ENCODE data around the gene ZNF583.

DNA sequence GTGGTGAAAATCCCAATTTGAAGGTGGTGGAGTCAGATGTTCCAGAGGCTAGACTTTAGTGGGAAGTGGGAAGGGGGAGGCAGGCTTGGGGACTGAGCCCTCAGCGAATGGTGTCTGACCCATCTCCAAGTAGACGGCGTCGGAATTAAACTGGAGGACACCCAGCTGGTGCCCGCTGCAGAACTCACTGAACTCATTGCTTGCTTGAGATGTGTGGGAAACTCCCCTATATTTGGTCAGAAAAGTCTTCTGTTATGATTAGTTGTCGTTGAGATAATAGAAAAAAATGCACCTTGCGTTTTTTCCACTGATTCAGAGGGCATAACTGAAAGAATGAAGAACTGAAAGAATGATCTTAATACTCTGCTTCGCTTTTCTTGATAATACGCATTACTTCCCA is 871 bp upstream of the ZNF583 start:
- TF ChIP-seq, protein P1, sequence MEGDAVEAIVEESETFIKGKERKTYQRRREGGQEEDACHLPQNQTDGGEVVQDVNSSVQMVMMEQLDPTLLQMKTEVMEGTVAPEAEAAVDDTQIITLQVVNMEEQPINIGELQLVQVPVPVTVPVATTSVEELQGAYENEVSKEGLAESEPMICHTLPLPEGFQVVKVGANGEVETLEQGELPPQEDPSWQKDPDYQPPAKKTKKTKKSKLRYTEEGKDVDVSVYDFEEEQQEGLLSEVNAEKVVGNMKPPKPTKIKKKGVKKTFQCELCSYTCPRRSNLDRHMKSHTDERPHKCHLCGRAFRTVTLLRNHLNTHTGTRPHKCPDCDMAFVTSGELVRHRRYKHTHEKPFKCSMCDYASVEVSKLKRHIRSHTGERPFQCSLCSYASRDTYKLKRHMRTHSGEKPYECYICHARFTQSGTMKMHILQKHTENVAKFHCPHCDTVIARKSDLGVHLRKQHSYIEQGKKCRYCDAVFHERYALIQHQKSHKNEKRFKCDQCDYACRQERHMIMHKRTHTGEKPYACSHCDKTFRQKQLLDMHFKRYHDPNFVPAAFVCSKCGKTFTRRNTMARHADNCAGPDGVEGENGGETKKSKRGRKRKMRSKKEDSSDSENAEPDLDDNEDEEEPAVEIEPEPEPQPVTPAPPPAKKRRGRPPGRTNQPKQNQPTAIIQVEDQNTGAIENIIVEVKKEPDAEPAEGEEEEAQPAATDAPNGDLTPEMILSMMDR (IDR thresholded peaks at IDR 0.05) = no peak
- TF ChIP-seq POLR2A (IDR thresholded peaks at IDR 0.05) = no peak
- no peak for TF ChIP-seq EP300 (IDR thresholded peaks at IDR 0.05)
- TF ChIP-seq POLR2AphosphoS5 (IDR thresholded peaks at IDR 0.05) = no peak

Data from gastroesophageal sphincter (tissue), 3 donors.